Heart right ventricle (tissue), 16 donors: ENCODE data around the gene CHD9NB. TPM values are rescaled to one million over a fixed set of nuclear protein-coding genes. Genes with fewer than 3 reads are reported as not detected.

Experiments
- ATAC-seq, 8 donors: fragments of 200-7000 bp; cut with Tn5 transposase; one replicate each; pipeline ENCODE4 v1.9.1; 2020; ENCODE audit warnings: mild to moderate bottlenecking in 8 of 8, moderate library complexity in 8 of 8, moderate number of reproducible peaks in 1 of 8
- DNase-seq, 2 donors: peaks; one replicate each; pipeline ENCODE4 v3.0.0-alpha.2; 2020
- H3K27ac ChIP-seq, 10 donors: fragments of 200-600 bp; sonication (generic) in 2 of 10; one replicate each; pipeline versions ENCODE4 v1.5.0 to v1.8.0; 2020 to 2022; ENCODE audit warnings: mild to moderate bottlenecking in 3 of 10
- H3K27me3 ChIP-seq, 7 donors: fragments of 200-600 bp; one replicate each; pipeline ENCODE4 v1.8.0; 2021 to 2022; ENCODE audit warnings: mild to moderate bottlenecking in 2 of 7
- H3K36me3 ChIP-seq, 9 donors: fragments of 200-600 bp; sonication (generic) in 1 of 9; one replicate each; pipeline versions ENCODE4 v1.5.0 to v1.8.0; 2020 to 2022; ENCODE audit warnings: mild to moderate bottlenecking in 2 of 9
- H3K4me1 ChIP-seq, 9 donors: fragments of 200-600 bp; sonication (generic) in 1 of 9; one replicate each; pipeline versions ENCODE4 v1.5.0 to v1.8.0; 2020 to 2022; ENCODE audit warnings: mild to moderate bottlenecking in 4 of 9
- H3K4me3 ChIP-seq, 10 donors: fragments of 200-600 bp; sonication (generic) in 2 of 10; one replicate each; pipeline versions ENCODE4 v1.5.0 to v1.8.0; 2020 to 2022; ENCODE audit warnings: mild to moderate bottlenecking in 7 of 10, moderate library complexity in 2 of 10
- H3K9me3 ChIP-seq, 11 donors: fragments of 200-600 bp in 10 of 11; sonication (generic) in 2 of 11; one replicate each; pipeline versions ENCODE4 v1.5.0 to v1.8.0; 2013 to 2022; ENCODE audit warnings: mild to moderate bottlenecking in 2 of 11, control low read depth in 1 of 11, moderate library complexity in 1 of 11
- CTCF ChIP-seq, 9 donors: fragments of 200-600 bp; sonication (generic) in 2 of 9; IDR thresholded peaks; one replicate each; pipeline versions ENCODE4 v1.5.0 to v1.8.0; 2021 to 2022; ENCODE audit warnings: antibody characterized with exemption in 9 of 9, mild to moderate bottlenecking in 5 of 9, moderate library complexity in 1 of 9
- WGBS, 2 donors: extraction: QIAGEN DNeasy Blood & Tissue Kit; methylation state at CpG; one replicate each; pipeline ENCODE4 v1.1.7; 2013; ENCODE audit warnings: inconsistent platforms in 1 of 2; 5-methylcytosine and 5-hydroxymethylcytosine counted together
- intact Hi-C, 10 donors: fragments of 100-400 bp; cut with DNase I; formaldehyde crosslinking; loops; one replicate each; pipeline versions ENCODE4 v1.11.1 to v1.14.2; 2022
- polyA plus RNA-seq, 2 donors: library from polyadenylated mRNA; stranded (reverse); fragments of 200-250 nt; gene quantifications; one replicate each; pipeline ENCODE4 v1.2.3, GENCODE V29; 2013
- total RNA-seq, 10 donors: library from RNA; stranded (reverse); fragmentation: NEBNext Ultra II Directional in 3 of 10; extraction: Animal tissue kit (Norgen Biotek cat#: 25700) in 3 of 10; gene quantifications; one replicate each; pipeline versions ENCODE4 v1.2.1 to v1.2.4, GENCODE V29; 2021 to 2023
- donor health status: Arrhythmogenic right ventricular cardiomyopathy.
- donor health status: ischemic (EF 13 %, LVEDD 7.1; RV severe dilation, severe dysfunction).
- donor health status: healthy with polysubstance abuse.
- donor health status: DM: no; HTN: yes; CAD: no.
- donor health status: DM: no; HTN: no; CAD: no.
- donor health status: ischemic (EF 25% LVEDD 6.9; RV normal size, moderate dysfunction).
- donor health status: ischemic (EF 25% LVEDD 5.7; RV mildly dilated, moderate dysfunction).
- donor health status: healthy.
- donor health status: DM: yes; HTN: yes; CAD: no.
- donor health status: Ischemic cardiomyopathy.
- donor health status: ischemic (EF 35%, LVEDD 5.7; RV mildly dilated, moderate dysfunction).
- donor health status: nonischemic (EF 11% LVEDD 7.7; RV severe dilation, severe dysfunction).
- donor health status: DM: yes; HTN: yes; CAD: no.
- donor health status: PGD.
- donor health status: ischemic (EF 29% LVEDD 5.4; RV normal size, mild dysfunction).
- donor health status: nonischemic (EF 23%, LVEDD 6.1; RV moderate dilation, normal function).

The CHD9NB gene
- total and polyA plus RNA-seq, 12 donors, result 0.17 to 1.5 (median 0.51) TPM; not detected in 2

GRCh38 chr16:53035176-53035942, 17.3 kb downstream of the CHD9NB start:
- no peak overlapping the region for H3K4me3 ChIP-seq
- peaks cover 0 to 13% (median 0%) of the 10 kb centered on the region in 11 donors for H3K9me3 ChIP-seq
- no peaks in the 10 kb centered on the region for H3K36me3 ChIP-seq
- H3K27me3 ChIP-seq, result no peaks in the 10 kb centered on the region
- peaks cover 0 to 1% (median 0%) of the 10 kb centered on the region in 9 donors for H3K4me1 ChIP-seq
- TF ChIP-seq CTCF (IDR thresholded peaks at IDR 0.05), result no peak
- DNase-seq (no peak), ATAC-seq (no peak)
- no peak overlapping the region for H3K27ac ChIP-seq
- 78 to 83% methylated on average over 3 of the region's 3 CpGs for WGBS, 2 donors
- intact Hi-C loops, result loop anchor here in 1 of 10 donors (10.0 kb wide), 1 partner anchor 61 kb away; no protein-coding TSS in a partner anchor

GRCh38 chr16:53034306-53034705, 18.4 kb downstream of the CHD9NB start:
- Histone ChIP-seq H3K4me3 (no peak overlapping the region), H3K4me1 (no peaks in the 10 kb centered on the region), H3K27ac (no peak overlapping the region), H3K36me3 (no peaks in the 10 kb centered on the region), H3K27me3 (no peaks in the 10 kb centered on the region), H3K9me3 (peaks cover 0 to 13% (median 0%) of the 10 kb centered on the region in 11 donors)
- TF ChIP-seq CTCF (IDR thresholded peaks at IDR 0.05), result no peak
- ATAC-seq (no peak), DNase-seq (no peak)
- WGBS, 2 donors, result 93% methylated on average over 6 of the region's 6 CpGs
- intact Hi-C loops, result loop anchor here in 1 of 10 donors (10.0 kb wide), 1 partner anchor 60 kb away; no protein-coding TSS in a partner anchor

- TF ChIP-seq CTCF (IDR thresholded peaks at IDR 0.05), result no peak
- ATAC-seq (peak in 2 of 8 donors; percentile 38 to 71), DNase-seq (no peak)
- Histone ChIP-seq H3K27me3 (no peaks in the 10 kb centered on the region), H3K27ac (peak overlapping the region in 1 of 10 donors; percentile 11), H3K4me3 (no peak overlapping the region), H3K36me3 (no peaks in the 10 kb centered on the region), H3K9me3 (peaks cover 0 to 13% (median 0%) of the 10 kb centered on the region in 11 donors), H3K4me1 (no peaks in the 10 kb centered on the region)
- WGBS, 2 donors, result 55 to 56% methylated on average over 2 of the region's 2 CpGs
- intact Hi-C loops, result loop anchor here in 1 of 10 donors (10.0 kb wide), 1 partner anchor 57 kb away; no protein-coding TSS in a partner anchor
Measured at GRCh38 chr16:53031323-53031942, 21.3 kb downstream of the CHD9NB start.

GRCh38 chr16:53029971-53030370, 22.7 kb downstream of the CHD9NB start:
- ATAC-seq (no peak), DNase-seq (no peak)
- intact Hi-C loops, result loop anchor here in 3 of 10 donors (10.0 kb wide), 2 partner anchors 55 to 845 kb away; no protein-coding TSS in a partner anchor
- no peak for TF ChIP-seq CTCF (IDR thresholded peaks at IDR 0.05)
- no peaks in the 10 kb centered on the region for H3K4me1 ChIP-seq
- H3K27ac ChIP-seq, result no peak overlapping the region
- H3K4me3 ChIP-seq, result no peak overlapping the region
- peaks cover 0 to 13% (median 0%) of the 10 kb centered on the region in 11 donors for H3K9me3 ChIP-seq
- no peaks in the 10 kb centered on the region for H3K36me3 ChIP-seq
- no peaks in the 10 kb centered on the region for H3K27me3 ChIP-seq
- WGBS, 2 donors, result 73 to 89% methylated on average over 3 of the region's 3 CpGs
